ENCODE data around the gene ASCL4.

GRCh38 chr12:107803092-107803491 lies 28.6 kb downstream of the ASCL4 start:
- TF ChIP-seq CTCF (IDR thresholded peaks at IDR 0.05; ENCODE audit: low read length) (no peak), EZH2 (IDR thresholded peaks at IDR 0.05; ENCODE audit: borderline replicate concordance, low read length) (no peak)
